ENCODE results near the gene CDV3. TPM values are rescaled to one million over a fixed set of nuclear protein-coding genes. Genes with fewer than 3 reads are reported as not detected.

Gene CDV3
- total RNA-seq, 1 experiment from 2014 or later, result 173 TPM

DNA sequence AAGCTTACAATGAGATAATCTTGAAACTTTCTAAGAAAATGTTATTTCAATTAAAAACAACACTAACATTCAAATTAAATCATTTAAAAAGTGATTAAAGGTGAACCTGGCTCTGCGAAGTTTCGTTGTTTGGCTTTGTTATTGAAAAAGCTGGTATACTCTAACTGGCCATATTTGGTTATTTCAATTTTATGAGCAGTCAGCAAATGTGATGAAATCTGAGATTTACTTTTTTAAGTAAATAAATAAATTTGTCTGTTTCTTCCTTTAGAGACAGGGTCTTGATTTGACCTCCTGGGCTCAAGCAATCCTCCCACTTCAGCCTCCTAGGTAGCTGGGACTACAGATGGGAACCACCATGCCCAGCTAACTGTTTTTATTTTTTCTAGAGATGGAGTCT is 38.0 kb downstream of the CDV3 start:
- no peak overlapping the region for H3K23ac ChIP-seq (ENCODE audit: insufficient read length, low read depth, low read length)
- H3K27ac ChIP-seq (ENCODE audit: insufficient read length, low read depth, low read length), result no peak overlapping the region
- no peaks in the 10 kb centered on the region for H3K4me1 Mint-ChIP-seq

More for the DNA sequence above, 38.0 kb downstream of the CDV3 start:
- no peaks in the 10 kb centered on the region for H4K20me1 ChIP-seq (ENCODE audit: control insufficient read depth, insufficient read depth, insufficient read length)
- H3K9me3 ChIP-seq (ENCODE audit: control insufficient read depth, low read depth, low read length), result no peaks in the 10 kb centered on the region
- no CpG with 5 or more reads among the region's 2 CpGs for WGBS (ENCODE audit: extremely low coverage, insufficient read length, low lambda C conversion rate)
- H2BK15ac ChIP-seq (ENCODE audit: low read depth, low read length), result no peak overlapping the region
- no peak overlapping the region for H2BK20ac ChIP-seq (ENCODE audit: low read depth, low read length, poor library complexity, severe bottlenecking)
- H4K8ac ChIP-seq (replicated peaks; ENCODE audit: insufficient read length, low read depth, low read length), result no peak overlapping the region
- no peak overlapping the region for H3K27ac Mint-ChIP-seq
- no peak overlapping the region for H3T11ph ChIP-seq (ENCODE audit: low read length)
- no peak overlapping the region for H2BK120ac ChIP-seq (ENCODE audit: low read depth, low read length, poor library complexity, severe bottlenecking)
- H3K9me3 Mint-ChIP-seq, result no peaks in the 10 kb centered on the region
- no peak overlapping the region for H2AK5ac ChIP-seq (ENCODE audit: insufficient read length, low read length)
- no peaks in the 10 kb centered on the region for H3K23me2 ChIP-seq (ENCODE audit: insufficient read length, low read depth, low read length, poor library complexity, severe bottlenecking)
- no peaks in the 10 kb centered on the region for H3K79me2 ChIP-seq (ENCODE audit: insufficient read depth, low read length)
- TF ChIP-seq, protein P1, sequence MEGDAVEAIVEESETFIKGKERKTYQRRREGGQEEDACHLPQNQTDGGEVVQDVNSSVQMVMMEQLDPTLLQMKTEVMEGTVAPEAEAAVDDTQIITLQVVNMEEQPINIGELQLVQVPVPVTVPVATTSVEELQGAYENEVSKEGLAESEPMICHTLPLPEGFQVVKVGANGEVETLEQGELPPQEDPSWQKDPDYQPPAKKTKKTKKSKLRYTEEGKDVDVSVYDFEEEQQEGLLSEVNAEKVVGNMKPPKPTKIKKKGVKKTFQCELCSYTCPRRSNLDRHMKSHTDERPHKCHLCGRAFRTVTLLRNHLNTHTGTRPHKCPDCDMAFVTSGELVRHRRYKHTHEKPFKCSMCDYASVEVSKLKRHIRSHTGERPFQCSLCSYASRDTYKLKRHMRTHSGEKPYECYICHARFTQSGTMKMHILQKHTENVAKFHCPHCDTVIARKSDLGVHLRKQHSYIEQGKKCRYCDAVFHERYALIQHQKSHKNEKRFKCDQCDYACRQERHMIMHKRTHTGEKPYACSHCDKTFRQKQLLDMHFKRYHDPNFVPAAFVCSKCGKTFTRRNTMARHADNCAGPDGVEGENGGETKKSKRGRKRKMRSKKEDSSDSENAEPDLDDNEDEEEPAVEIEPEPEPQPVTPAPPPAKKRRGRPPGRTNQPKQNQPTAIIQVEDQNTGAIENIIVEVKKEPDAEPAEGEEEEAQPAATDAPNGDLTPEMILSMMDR (conservative IDR thresholded peaks at IDR 0.05), result no peak
- H3K18ac ChIP-seq (ENCODE audit: insufficient read length, low read depth, low read length), result no peak overlapping the region
- H3K4ac ChIP-seq (ENCODE audit: low read depth, low read length), result no peak overlapping the region
- no peak overlapping the region for H3K14ac ChIP-seq (ENCODE audit: insufficient read depth, low read length)
- no peaks in the 10 kb centered on the region for H3K79me1 ChIP-seq (ENCODE audit: insufficient read depth, low read depth, low read length, poor library complexity, severe bottlenecking)
- no peaks in the 10 kb centered on the region for H3K27me3 Mint-ChIP-seq (ENCODE audit: low read depth)
- H3K9ac ChIP-seq (ENCODE audit: extremely low read depth, insufficient read length, low read length), result no peak overlapping the region
- H3K56ac ChIP-seq (ENCODE audit: insufficient read length, low read depth, low read length), result no peak overlapping the region
- H3K4me3 Mint-ChIP-seq, result no peak overlapping the region
- no peaks in the 10 kb centered on the region for H3K27me3 ChIP-seq (ENCODE audit: insufficient read depth, low read length)
- H3K4me1 ChIP-seq (ENCODE audit: insufficient read depth, low read length), result no peaks in the 10 kb centered on the region
- H2BK12ac ChIP-seq (ENCODE audit: insufficient read length, low read depth, low read length), result no peak overlapping the region
- no peak overlapping the region for H4K91ac ChIP-seq (ENCODE audit: insufficient read length, low read depth, low read length)
- H3K4me2 ChIP-seq (ENCODE audit: insufficient read depth, insufficient read length, low read length), result no peak overlapping the region
- DNase-seq, result no peak
- H4K5ac ChIP-seq (ENCODE audit: insufficient read length, low read depth, low read length), result no peak overlapping the region
- no peak overlapping the region for H2AFZ ChIP-seq (ENCODE audit: low read length)
- H2BK5ac ChIP-seq (ENCODE audit: insufficient read length, low read length), result no peak overlapping the region
- peaks cover 26 to 71% (median 55%) of the 10 kb centered on the region in 3 experiments; a peak in 6 of 7 replicates for H3K36me3 Mint-ChIP-seq (ENCODE audit: insufficient read depth in 1 of 3, low read depth in 3 of 3)

Data from H9 (cell line).